COLO668 (cell line): ENCODE results near the gene VGLL4.

Experiments used
- DNase-seq: peaks from one replicate; lab custom pipeline; 2025; ENCODE audit not compliant: unreplicated experiment; lab: John Stamatoyannopoulos, UW

The VGLL4 gene

GRCh38 chr3:11509173-11510000 lies 134.3 kb downstream of the VGLL4 start:
- no peak for DNase-seq

DNA sequence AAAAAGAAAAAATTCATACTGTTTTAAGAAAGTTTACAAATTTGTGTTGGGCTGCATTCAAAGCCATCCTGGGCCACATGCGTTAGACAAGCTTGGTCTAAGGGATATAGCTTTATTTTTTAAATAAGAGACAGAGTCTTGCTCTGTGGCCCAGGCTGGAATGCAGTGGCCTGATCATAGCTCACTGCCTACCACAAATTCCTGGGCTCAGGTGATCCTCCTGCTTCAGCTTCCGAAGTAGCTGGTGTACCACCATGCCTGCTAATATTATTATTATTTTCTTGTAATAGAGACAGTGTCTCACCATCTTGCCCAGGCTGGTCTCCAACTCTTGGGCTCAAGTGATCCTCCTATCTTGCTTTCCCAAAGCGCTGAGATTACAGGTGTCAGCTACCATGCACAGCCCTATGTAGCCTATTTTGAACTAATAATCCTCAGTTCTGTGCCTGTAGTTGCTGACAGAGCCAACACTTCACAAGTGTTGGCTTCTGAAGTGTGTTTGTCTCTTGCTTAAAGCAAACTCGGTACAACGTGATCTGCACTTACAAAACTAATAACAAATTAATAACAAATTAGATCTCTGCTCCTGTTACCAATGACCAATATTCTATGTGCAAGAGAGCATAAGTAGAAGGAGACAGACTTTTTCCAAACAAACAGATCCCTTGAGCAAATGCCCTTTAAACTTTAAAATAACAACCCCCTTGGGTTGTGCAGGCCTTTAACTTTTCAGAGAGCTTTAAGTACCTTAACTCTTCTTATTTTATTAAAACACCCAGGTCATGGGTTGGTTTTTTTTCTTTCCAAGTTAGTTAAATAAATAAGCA lies 135.2 kb downstream of the VGLL4 start:
- DNase-seq: no peak

DNA sequence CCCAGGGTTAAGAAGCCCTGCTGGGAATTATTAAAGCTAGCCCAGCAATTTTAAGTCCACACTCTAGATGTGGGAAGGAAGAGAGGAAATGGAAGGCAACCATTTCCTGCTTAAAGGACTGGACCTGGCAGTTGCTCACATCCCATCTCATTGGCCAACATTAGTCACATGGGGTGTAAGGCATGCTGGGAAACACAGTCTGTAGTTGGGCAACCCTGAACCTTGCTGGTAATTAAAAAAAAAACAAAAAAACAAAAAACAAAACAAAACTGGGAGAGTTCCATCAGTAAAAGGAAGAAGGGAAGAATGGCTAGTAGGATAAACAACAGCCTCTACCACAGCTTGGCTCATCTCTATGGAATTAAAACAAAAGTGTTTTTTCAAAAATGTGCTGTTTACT lies 136.0 kb downstream of the VGLL4 start:
- DNase-seq: no peak
